VCaP (cell line): ENCODE results near the gene EHD1.

ENCODE experiments used
- H3K27ac ChIP-seq: fragments of 450-650 bp; 2 replicates; pipeline ENCODE4 v1.5.1; 2017
- CTCF ChIP-seq: fragments of 450-650 bp; conservative IDR thresholded peaks from 2 replicates; pipeline ENCODE4 v1.5.1; 2017; ENCODE audit warnings: mild to moderate bottlenecking, moderate library complexity

Gene EHD1

DNA sequence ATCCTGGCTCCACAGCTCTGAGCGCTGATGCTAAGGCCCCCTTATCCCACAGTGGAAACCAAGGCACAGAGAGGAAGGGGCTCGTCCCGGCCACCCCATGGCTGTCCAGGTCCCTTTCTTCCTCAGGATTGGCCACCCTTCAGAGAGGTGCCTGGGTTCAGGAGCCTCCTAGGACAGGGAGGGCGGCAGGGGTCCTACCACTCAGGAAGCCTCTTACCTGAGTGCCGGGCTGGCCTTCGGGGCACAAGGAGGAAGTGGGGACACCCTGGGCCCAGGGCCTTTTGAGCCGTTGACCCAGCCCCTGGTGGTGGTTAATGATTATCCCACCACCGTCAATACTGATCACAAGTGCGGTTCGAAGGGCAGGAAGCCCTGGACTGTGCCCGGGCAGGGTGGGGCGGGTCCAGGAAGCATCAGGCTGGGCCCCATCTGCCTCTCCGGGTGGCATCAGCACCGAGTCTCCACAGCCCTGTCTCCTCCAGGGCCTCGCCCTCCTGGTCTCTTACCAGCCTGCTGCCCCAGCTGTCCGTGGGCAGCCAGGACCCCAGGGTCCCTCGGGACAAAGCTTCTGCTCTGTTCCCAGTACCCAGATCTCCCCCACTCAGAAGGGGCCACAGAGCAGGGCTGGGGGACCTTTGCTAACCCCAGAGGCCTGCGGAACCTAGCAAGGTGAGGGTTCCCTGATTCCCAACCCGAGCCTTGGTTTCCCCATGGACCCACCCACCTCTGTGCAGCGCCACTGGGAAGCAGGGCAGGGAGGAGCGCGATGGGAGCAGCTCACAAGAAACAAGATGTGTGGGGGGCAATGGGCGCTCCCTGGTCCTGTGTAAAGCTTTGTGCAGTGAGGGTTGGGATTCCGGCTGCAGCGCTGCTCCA, 15.0 kb upstream of the EHD1 start:
- peak overlapping the region; percentile 38; the same call in 1 of the 2 replicates for H3K27ac ChIP-seq
- no peak for TF ChIP-seq CTCF

- H3K27ac ChIP-seq = peak overlapping the region; percentile 38; the same call in 1 of the 2 replicates
- TF ChIP-seq CTCF = no peak
Measured at GRCh38 chr11:64892838-64893193, 14.4 kb upstream of the EHD1 start.

DNA sequence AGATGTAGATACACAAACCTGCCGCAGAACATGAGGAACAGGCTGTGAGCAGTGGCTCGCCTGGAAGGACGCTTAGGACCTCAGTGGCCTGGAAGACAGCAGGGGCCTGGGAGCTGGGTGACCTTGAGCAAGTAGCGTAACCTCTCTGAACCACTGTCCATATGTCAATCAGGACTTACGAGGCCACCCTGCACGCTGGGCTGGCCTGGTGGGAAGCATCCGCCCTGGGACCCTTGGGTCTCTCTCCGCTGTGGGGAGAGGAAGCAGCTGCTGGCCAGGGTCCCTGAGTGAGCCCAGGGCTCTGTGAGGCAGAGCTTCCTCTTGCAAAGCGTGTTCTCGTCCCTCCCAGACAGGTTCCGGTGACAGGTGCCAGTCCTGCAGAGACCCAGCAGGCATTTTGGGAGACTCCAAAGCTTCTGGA, 14.0 kb upstream of the EHD1 start:
- TF ChIP-seq CTCF = no peak
- H3K27ac ChIP-seq = peak overlapping the region; percentile 38; the same call in 1 of the 2 replicates

GRCh38 chr11:64891880-64892279, 13.5 kb upstream of the EHD1 start:
- TF ChIP-seq CTCF = no peak
- H3K27ac ChIP-seq = no peak overlapping the region

- H3K27ac ChIP-seq = no peak overlapping the region
- TF ChIP-seq CTCF = no peak
Measured at GRCh38 chr11:64891215-64891848, 12.9 kb upstream of the EHD1 start.

DNA sequence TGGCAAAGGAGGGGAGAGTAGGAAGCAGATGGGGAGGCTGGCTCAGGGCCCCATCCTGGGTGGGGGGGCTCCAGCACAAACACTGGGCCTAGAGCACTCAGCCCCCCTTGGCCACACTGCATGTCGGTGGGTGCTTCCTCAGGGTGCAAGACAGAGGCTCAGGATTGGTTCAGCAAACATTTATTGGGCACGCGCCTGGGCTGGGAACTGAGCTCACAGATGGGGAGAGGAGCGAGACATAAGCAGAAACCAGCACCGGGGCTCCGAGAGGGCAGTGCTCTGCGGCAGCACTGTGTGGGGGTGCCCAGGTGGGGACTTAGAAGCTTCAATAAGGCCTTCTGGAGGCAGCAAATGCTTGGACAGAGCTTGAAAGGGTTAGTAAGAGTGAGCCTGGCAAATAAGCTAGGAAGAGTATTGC, 12.1 kb upstream of the EHD1 start:
- H3K27ac ChIP-seq = no peak overlapping the region
- no peak for TF ChIP-seq CTCF

DNA sequence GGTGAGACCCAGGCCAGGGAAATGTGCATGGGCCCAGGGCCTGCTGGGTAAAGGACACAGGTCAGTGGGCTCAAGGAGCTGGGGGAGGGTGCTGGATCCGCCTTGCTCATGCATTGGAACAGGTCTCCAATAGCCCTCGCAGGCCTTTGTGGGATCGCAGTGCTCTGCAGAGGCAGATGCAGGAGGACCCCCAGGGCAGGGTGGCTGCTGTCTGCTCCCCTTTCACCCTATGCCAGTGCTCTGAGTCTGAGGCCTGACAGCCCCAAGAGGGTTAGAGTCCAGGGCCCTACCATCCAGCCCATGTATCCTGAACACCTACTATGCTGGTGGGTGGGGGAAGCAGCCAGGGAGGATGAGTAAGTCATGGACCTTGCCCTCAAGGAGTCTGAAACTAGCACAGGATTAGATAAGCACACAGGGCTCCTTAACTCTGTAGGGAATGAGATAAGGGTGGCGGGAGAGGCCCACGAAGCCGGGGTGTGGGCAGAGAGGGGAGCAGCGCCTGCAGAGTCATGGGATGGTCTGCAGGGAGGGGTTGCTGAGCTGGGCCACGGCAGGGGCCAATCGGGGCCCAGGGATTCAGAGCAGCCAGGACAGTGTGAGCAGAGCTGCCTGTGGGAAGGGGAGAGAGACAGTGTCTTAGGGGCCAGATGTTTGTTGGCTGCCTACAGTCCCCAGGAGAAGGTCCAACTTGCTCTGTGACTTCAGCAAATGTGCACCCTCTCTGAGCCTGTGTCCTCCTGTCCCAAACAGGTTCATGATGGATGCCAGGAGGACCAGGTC, 10.5 kb upstream of the EHD1 start:
- H3K27ac ChIP-seq = no peak overlapping the region
- no peak for TF ChIP-seq CTCF
